ENCODE measurements around the gene ASXL2. TPM values are rescaled to one million over a fixed set of nuclear protein-coding genes. Genes with fewer than 3 reads are reported as not detected.
"Not testable (repeated sequence)": the region's sequence is repeated elsewhere in the genome, so short reads cannot be mapped to it uniquely, and the experiment has no call there.

Gene ASXL2
- total RNA-seq, 1 experiment from 2014 or later = 9.6 TPM

GRCh38 chr2:25891672-25892071 is 13.4 kb upstream of the ASXL2 start:
- DNase-seq (ENCODE audit: low spot score) = no peak

DNA sequence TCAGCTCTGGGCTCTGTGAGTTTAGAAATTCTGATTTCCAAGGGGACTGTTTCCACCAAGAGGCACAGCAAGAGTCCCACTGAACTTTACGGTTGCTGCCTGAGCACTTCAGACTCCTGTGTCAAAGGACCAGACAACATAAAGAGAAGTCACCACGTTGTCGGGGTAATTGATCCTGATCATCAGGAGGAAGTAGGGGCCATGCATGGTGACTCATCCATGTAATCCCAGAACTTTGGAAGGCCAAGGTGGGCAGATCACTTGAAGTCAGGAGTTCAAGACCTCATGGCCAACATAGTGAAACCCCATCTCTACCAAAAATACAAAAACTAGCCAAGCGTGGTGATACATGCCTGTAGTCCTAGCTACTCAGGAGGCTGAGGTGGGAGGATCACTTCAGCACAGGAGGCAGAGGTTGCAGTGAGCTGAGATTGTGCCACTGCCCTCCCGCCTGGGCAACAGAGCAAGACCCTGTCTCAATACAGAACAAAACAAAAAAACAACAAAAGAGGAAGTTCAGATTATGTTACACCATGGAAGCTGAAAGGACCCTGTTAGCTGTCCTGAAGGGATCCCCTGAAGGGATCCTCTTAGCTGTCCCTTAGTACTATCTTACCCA is 9.4 kb upstream of the ASXL2 start:
- no peak for DNase-seq (ENCODE audit: low spot score)

GRCh38 chr2:25885933-25886332 is 7.6 kb upstream of the ASXL2 start:
- peak; percentile 86 for DNase-seq (ENCODE audit: low spot score)

DNA sequence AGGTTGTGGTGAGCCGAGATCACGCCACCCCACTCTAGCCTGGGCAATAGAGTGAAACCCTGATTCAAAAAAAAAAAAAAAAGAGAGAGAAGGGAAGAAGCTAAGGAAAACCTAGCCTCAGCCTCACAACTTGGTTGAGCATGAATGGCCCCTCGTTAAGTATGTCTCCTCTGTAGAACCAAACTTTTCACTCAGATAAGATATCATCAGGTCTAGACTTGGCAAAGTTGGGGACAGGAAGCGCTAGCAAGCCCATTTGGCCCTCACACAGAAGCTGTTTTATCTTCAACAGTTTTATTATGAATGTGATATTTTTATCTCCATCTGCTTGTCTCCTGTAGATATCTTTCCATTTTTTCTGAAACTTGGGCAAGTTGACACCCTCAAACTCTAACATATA is 3.5 kb upstream of the ASXL2 start:
- DNase-seq (ENCODE audit: low spot score) = no peak

DNA sequence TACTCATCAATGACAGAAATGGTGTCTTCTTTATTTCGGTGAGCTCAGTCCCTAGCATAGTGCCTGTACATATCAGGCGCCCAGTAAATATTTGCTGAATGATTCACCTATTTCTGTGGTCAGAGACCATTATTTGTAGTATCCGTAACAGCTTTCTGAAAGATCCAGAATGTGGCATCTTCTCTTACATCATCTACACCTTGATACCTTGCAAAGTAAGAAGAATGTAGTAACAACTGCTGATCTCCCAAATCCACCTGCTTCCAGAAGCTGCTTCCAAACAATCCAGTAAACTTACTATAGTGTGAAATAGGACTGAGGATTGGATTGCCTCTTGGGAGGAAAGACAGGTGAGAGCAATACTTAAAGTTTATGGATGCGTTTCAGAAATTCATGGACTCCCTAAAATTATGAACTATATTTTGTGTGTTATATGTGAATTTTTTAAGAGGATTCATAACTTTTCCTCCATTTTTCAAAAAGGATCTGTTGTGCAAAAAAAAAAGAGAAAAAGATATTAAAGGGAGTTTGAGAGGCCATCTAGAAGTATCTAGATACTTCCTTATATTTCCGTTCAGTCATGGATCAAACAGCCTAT is 945 bp upstream of the ASXL2 start:
- peak; percentile 72 for DNase-seq (ENCODE audit: low spot score)

- DNase-seq (ENCODE audit: low spot score) = peak; percentile 42
Observed at GRCh38 chr2:25877431-25878360, 591 bp downstream of the ASXL2 start.

DNA sequence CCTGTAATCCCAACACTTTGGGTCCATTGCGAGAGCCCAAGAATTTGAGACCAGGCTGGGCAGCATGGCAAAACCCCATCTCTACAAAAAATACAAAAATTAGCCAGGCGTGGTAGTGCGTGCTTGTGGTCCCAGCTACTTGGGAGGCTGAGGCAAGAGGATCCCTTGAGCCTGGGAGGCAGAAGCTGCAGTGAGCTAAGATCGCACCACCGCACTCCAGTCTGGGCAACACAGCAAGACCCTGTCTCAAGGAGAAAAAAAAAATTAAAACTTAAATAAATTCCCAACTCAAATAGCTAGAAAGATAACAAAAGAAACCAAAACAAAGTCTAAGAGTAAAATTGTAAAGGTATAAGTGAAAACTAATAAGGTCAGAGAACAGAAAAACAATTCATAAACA is 6.2 kb downstream of the ASXL2 start:
- DNase-seq (ENCODE audit: low spot score) = no peak

DNA sequence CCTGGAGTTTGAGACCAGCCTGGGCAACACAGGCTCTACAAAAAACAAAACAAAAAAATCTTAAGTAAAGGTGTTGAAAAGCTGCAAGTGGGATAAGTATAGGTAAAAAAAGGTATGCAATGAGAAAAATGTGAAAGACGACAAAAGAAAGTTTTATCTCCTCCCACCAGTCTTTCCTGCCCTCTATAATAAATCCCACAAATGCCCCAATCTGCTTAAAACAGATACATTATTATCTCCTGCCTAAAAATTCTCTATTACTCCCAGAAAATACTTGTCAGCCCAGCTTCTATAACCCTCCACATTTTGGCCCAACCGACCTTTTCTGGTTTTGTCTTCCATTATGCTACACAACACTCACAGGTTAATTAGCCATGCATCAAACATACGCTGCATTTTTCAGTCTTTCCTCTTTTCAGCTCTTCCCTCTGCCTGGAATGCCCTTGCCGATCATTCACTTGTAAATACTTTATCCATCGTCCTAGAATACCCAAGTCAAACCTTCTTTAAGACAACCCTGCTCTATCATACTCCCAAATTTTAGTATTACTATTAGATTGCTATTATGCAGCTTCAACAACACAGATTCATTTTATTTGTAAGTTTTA is 10.8 kb downstream of the ASXL2 start:
- no peak for DNase-seq (ENCODE audit: low spot score)

DNA sequence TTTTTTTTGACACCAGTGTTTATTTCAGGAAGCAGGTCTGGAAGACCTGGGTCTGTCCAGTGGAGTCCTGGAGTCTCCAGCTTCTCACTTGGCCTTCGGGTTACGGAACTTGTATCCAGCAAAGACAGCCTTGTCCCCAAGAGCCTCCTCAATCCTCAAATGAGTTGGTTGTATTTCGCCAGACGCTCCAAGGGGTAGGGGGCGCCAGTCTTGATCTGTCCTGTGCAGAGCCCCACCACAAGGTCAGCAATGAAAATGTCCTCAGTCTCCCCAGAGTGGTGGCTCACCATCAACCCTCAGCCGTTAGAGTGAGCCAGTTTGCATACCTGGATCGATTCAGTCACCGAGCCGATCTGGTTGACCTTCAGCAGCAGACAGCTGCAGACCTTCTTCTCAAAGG is 21.9 kb downstream of the ASXL2 start:
- DNase-seq (ENCODE audit: low spot score) = no peak

GRCh38 chr2:25855065-25855464 is 23.2 kb downstream of the ASXL2 start:
- DNase-seq (ENCODE audit: low spot score) = no peak

GRCh38 chr2:25854613-25855012 is 23.7 kb downstream of the ASXL2 start:
- DNase-seq (ENCODE audit: low spot score) = no peak

DNA sequence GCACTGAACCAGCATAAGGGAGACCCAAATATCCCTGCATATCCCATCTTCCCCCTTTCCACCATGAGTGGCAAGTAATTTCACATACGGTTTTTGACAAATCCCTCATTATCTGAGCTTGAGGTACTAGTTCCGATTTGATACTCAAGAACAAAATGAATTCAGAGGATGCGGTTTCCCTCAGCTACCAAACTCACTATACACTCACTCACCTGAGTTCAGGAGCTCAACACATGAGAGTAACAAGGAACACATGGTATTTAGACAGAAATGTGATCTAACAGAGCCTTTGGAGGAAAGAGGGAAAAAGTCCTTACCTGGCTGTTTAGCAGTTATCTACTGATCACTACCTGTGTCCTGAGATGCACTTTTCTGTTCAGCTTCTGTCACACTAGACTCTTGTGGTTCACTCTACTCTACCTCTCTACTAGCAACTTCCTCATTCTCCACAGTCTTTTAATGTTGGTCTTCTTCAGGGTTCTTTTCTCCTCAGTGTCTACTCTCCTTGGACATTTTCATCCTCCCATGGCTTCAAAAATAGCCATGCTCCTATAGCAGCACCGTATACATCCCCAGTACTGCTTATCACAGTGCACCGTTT is 25.1 kb downstream of the ASXL2 start:
- no peak for DNase-seq (ENCODE audit: low spot score)

DNA sequence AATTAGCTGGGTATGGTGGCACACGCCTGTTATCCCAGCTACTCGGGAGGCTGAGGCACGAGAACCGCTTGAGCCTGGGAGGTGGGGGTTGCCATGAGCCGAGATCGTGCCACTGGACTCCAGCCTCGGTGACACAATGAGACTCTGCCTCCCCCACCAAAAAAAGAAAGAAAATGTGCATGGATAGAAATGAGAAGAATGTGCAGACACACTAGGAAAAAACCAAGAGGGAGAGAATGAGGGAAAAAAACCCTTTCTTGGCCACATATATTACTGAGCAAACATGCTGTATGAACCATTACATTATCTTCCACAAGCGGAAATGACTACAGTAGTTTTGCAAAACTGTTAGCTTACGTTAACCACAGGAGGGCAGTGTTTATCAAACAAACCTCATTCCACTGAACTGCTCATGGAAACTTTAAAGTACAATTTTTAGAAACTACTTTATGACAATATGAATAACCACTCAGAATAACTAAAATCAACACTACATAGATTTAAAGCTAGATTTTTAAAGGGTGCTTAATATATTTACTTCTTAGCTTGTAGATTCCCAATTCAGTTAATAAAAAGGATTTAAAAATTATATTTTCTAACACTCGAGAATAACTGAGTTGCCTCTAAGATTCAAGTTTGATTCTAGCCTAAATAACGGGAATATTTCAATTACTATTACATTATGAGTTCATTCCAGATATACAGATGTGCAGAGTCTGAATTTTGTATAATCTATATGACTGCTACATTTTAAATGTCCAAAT is 26.4 kb downstream of the ASXL2 start:
- peak; percentile 86 for DNase-seq (ENCODE audit: low spot score)

- DNase-seq (ENCODE audit: low spot score) = not testable (repeated sequence)
Observed at GRCh38 chr2:25850400-25850799, 27.9 kb downstream of the ASXL2 start.

DNA sequence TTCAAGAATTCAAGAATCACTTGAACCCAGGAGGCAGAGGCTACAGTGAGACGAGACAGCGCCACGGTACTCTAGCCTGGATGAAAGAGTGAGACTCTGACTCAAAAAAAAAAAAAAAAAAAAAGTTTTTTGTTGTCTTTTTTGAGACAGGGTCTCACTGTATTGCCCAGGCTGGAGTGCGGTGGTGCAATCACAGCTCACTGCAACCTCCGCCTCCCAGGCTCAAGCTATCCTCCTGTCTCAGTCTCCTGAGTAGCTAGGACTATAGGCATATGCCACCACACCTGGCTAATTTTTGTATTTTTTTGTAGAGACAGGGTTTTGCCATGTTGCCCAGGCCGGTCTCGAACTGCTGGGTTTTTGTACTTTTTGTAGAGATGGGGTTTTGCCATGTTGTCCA is 28.9 kb downstream of the ASXL2 start:
- DNase-seq (ENCODE audit: low spot score) = not testable (repeated sequence)

DNA sequence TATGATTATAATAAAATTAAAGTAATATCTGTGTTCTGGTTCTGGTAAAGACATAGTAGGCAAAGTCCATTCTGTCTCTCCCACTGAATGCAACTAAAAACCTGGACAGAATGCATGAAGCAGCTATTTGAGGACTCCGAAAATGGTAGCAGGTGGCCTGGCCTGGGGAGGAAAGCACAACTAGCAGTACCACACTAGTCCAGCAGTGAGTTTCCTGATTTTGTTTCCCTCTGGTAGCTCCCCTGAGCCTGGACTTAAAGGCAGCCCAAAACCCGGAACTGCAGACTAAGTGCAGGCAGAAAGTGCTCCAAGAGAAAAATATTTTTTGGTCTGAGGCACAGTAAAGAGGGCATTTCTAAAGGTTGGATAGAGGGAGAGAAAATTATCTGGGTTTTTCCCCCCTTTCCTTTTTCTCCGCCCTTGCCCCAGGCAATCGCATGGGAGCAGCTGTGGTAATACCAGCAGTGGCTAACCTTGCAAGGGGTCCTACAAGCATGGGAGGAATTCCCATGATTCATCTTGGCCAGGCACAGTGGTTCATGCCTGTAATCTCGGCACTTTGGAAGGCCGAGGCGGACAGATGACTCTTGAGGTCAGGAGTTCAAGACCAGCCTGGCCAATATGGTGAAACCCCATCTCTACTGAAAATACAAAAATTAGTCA is 32.3 kb downstream of the ASXL2 start:
- DNase-seq (ENCODE audit: low spot score) = no peak

- no peak for DNase-seq (ENCODE audit: low spot score)
Observed at GRCh38 chr2:25844089-25844488, 34.2 kb downstream of the ASXL2 start.

GRCh38 chr2:25842155-25842554 is 36.1 kb downstream of the ASXL2 start:
- no peak for DNase-seq (ENCODE audit: low spot score)

- DNase-seq (ENCODE audit: low spot score) = no peak
Observed at GRCh38 chr2:25838152-25838756, 40.0 kb downstream of the ASXL2 start.

- no peak for DNase-seq (ENCODE audit: low spot score)
Observed at GRCh38 chr2:25835906-25836305, 42.4 kb downstream of the ASXL2 start.

All from A172 (cell line).